ENCODE results near the gene CBY1. TPM values are rescaled to one million over a fixed set of nuclear protein-coding genes. Genes with fewer than 3 reads are reported as not detected.
A peak's percentile ranks its signal among the peaks of the same experiment; 100 is the strongest.

CBY1 gene
- total RNA-seq (10 to 100 TPM; 23.6 to 47.8 (median 39.3) TPM), polyA plus RNA-seq (10 to 100 TPM; 33.6 to 35.6 (median 34.7) TPM)

DNA sequence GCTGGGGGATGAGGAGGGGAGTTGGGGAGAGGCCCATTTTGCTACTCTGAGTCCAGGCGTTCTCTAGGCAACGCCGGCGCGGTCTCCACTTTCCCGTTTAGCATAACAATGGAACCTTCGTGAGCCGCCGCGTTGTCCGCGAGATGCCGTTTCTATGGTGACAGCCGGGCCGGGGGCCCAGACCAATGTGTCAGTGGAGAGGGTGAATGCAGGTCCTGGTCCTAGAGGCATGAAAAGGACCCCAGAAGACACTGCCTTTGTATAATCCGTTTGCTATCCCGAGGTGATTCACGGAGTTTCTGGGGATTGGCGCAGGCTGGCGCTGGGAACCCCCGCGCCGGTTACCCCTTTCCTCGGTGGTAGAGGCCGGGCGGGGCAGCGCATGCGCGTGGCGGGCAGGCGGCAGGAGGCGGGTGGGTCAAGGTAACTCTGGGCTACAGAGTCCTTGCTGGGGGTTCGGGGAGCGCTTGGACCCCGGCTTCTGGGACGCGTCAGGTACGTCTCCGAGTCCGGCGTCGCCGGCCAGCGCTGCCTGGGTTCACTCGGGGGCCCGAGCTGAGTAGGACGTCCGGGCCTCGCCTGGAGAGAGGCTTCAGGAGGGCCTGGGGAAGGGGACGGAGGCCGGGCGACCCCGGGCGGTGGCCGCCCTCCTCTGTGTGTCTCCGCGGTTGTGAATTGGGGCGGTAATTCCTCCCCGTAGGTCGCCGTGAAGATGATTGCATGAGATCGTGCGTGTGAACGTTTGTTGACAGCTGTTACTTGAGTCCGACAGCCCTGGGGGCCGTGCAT, at the start of gene CBY1, which contains the start of gene FAM227A:
Gene CBY1, plus strand, starts transcription at position 383 of the 789 bp plus-strand sequence. CDS start 11,417 bp downstream, outside the sequence.
Gene FAM227A, minus strand, starts transcription at position 137 of the 789 bp plus-strand sequence. CDS start 6,224 bp downstream, outside the sequence.
- Histone ChIP-seq H3K4me1 (peaks cover 0 to 25% (median 21%) of the 10 kb centered on the region in 4 donors), H3K4me3 (peak within 1 kb of the TSS; percentile 78 to 98 (median 90)), H3K9me3 (no peaks in the 10 kb centered on the region), H3K36me3 (peaks cover 0 to 8% (median 3%) of the 10 kb centered on the region in 4 donors), H3K27ac (peak within 1 kb of the TSS; percentile 81 to 87 (median 87)), H3K27me3 (no peaks in the 10 kb centered on the region)
- TF ChIP-seq, protein P1, sequence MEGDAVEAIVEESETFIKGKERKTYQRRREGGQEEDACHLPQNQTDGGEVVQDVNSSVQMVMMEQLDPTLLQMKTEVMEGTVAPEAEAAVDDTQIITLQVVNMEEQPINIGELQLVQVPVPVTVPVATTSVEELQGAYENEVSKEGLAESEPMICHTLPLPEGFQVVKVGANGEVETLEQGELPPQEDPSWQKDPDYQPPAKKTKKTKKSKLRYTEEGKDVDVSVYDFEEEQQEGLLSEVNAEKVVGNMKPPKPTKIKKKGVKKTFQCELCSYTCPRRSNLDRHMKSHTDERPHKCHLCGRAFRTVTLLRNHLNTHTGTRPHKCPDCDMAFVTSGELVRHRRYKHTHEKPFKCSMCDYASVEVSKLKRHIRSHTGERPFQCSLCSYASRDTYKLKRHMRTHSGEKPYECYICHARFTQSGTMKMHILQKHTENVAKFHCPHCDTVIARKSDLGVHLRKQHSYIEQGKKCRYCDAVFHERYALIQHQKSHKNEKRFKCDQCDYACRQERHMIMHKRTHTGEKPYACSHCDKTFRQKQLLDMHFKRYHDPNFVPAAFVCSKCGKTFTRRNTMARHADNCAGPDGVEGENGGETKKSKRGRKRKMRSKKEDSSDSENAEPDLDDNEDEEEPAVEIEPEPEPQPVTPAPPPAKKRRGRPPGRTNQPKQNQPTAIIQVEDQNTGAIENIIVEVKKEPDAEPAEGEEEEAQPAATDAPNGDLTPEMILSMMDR (IDR thresholded peaks at IDR 0.05), result no peak
- TF ChIP-seq EP300 (IDR thresholded peaks at IDR 0.05), result no peak
- peak; percentile 67 to 88 (median 86) for TF ChIP-seq POLR2AphosphoS5 (IDR thresholded peaks at IDR 0.05)
- TF ChIP-seq POLR2A (IDR thresholded peaks at IDR 0.05), result peak; percentile 31 to 64
- peak; percentile 92 for DNase-seq
- intact Hi-C loops (cut with DNase I), result no loop called here
- WGBS, 2 donors, result 0% methylated on average over 66 of the region's 66 CpGs

DNA sequence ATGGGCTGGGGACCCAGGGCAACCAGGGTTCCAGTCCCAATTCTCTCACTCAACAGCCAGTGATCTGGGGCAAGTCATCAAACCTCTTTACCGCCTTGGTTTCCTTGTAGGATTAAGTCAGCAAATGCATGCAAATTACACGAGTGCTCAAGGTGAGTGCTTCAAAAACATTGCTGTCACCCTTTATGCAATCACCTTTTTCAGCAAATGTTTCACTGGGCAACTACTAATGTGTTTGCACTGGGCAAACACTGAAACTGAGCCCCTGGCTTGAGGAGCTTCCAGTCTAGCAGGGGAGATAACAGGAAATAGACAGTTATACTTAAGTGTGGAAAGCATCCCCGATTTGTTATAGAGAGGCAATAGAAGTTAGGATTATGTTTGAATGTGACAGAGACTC, 48.8 kb upstream of the CBY1 start:
- DNase-seq, result no peak
- intact Hi-C loops (cut with DNase I), result no loop called here

DNA sequence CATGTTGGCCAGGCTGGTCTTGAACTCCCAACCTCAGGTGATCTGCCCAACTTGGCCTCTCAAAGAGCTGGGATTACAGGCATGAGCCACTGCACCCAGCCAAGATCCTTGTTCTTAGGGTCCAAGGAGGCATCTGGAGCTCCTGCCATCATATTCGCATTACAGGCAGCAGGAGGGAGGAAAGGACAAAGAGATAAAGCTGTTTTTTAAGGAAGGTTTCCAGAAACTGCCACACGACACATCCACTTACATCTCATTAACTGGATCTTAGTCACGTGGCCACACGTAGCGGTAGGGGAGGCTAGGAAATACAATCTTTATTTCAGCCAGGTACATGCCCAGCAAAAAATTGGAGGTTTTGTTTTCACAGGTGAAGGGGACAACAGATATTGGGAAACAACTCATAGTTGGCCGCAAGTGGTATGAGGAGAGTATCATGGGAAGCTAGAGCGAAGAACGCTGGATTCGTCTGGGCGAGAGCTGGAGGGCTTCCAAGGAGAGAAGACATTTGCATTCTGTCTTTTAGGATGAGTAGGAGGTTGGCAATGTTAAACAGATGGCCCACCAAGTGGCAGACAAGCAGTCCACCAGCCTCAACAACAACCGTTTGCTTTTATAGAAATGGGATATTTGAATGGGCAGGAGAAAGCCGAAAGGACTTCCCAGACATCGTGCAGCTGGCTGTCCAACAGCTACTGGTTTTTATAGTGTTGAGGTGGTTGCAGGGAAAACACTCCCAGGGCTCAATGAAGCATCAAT, 47.3 kb upstream of the CBY1 start:
- H3K4me1 ChIP-seq, result peaks cover 0 to 12% (median 4%) of the 10 kb centered on the region in 4 donors
- H3K27ac ChIP-seq, result no peak overlapping the region
- intact Hi-C loops (cut with DNase I), result no loop called here
- H3K4me3 ChIP-seq, result no peak overlapping the region
- H3K27me3 ChIP-seq, result no peaks in the 10 kb centered on the region
- H3K9me3 ChIP-seq, result no peaks in the 10 kb centered on the region
- no peak for TF ChIP-seq POLR2A (IDR thresholded peaks at IDR 0.05)
- no peak for TF ChIP-seq EP300 (IDR thresholded peaks at IDR 0.05)
- TF ChIP-seq POLR2AphosphoS5 (IDR thresholded peaks at IDR 0.05), result no peak
- WGBS, 2 donors, result 88 to 94% methylated on average over 13 of the region's 13 CpGs
- DNase-seq, result no peak
- no peaks in the 10 kb centered on the region for H3K36me3 ChIP-seq

More for the DNA sequence above, 48.8 kb upstream of the CBY1 start:
- Histone ChIP-seq H3K9me3 (no peaks in the 10 kb centered on the region), H3K4me3 (no peak overlapping the region), H3K36me3 (no peaks in the 10 kb centered on the region), H3K4me1 (peaks cover 0 to 10% (median 4%) of the 10 kb centered on the region in 4 donors), H3K27me3 (no peaks in the 10 kb centered on the region), H3K27ac (no peak overlapping the region)
- TF ChIP-seq POLR2AphosphoS5 (IDR thresholded peaks at IDR 0.05) (no peak), EP300 (IDR thresholded peaks at IDR 0.05) (no peak), POLR2A (IDR thresholded peaks at IDR 0.05) (no peak)
- TF ChIP-seq, protein P1 (IDR thresholded peaks at IDR 0.05), result no peak
- 87 to 89% methylated on average over 3 of the region's 3 CpGs for WGBS, 2 donors

DNA sequence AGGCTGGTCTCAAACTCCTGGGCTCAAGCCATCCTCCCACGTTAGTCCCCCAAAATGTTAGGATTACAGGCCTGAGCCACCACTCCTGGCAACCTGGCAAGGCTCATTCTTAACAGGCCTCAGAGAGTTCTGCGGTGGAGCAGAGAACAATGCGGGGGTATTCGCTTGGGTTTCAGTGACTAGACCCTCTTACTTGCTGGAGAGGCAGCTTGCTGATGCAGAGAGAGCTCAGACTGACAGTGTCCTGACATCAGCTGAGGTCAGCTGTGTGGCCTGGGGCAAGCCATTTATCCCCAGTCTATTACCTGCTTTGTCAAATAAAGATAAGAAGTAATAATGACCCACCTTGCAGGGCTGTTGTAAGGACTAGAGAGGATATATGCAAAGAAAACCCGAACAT, 46.2 kb upstream of the CBY1 start:
- no peaks in the 10 kb centered on the region for H3K27me3 ChIP-seq
- peaks cover 0 to 21% (median 11%) of the 10 kb centered on the region in 4 donors for H3K4me1 ChIP-seq
- DNase-seq, result no peak
- H3K4me3 ChIP-seq, result no peak overlapping the region
- no peak overlapping the region for H3K27ac ChIP-seq
- TF ChIP-seq EP300 (IDR thresholded peaks at IDR 0.05), result no peak
- no peak for TF ChIP-seq POLR2A (IDR thresholded peaks at IDR 0.05)
- TF ChIP-seq, protein P1 (IDR thresholded peaks at IDR 0.05), result no peak
- no peak for TF ChIP-seq POLR2AphosphoS5 (IDR thresholded peaks at IDR 0.05)
- intact Hi-C loops (cut with DNase I), result no loop called here
- H3K36me3 ChIP-seq, result no peaks in the 10 kb centered on the region
- 96 to 97% methylated on average over 5 of the region's 5 CpGs for WGBS, 2 donors
- H3K9me3 ChIP-seq, result no peaks in the 10 kb centered on the region

DNA sequence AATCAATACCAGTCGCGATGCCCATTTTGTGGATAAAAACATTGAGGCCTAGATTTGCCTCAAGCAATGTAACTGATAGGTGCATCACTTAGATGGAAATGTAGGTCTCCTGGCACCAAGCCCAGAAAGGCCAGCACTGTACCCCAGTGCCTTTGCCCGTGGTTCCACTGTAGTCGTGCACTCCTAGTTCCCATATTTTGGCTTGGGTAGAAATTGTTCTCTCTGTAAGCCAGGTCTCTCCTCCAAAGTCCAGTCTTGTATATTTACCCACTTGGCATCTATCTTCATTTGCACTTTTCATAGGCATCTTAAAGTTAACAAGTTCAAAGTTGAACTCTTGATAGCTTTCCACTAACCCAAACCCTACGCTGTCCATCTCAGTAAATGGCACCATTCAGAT, 44.9 kb upstream of the CBY1 start:
- intact Hi-C loops (cut with DNase I), result no loop called here

More for the DNA sequence above, 44.9 kb upstream of the CBY1 start:
- no peak for DNase-seq
- H3K27ac ChIP-seq, result no peak overlapping the region
- WGBS, 2 donors, result 95% methylated on average over 5 of the region's 5 CpGs
- H3K36me3 ChIP-seq, result no peaks in the 10 kb centered on the region
- no peaks in the 10 kb centered on the region for H3K27me3 ChIP-seq
- no peaks in the 10 kb centered on the region for H3K9me3 ChIP-seq
- TF ChIP-seq POLR2AphosphoS5 (IDR thresholded peaks at IDR 0.05) (no peak), EP300 (IDR thresholded peaks at IDR 0.05) (no peak), POLR2A (IDR thresholded peaks at IDR 0.05) (no peak)
- TF ChIP-seq, protein P1 (IDR thresholded peaks at IDR 0.05), result no peak
- H3K4me3 ChIP-seq, result no peak overlapping the region
- peaks cover 0 to 16% (median 9%) of the 10 kb centered on the region in 4 donors for H3K4me1 ChIP-seq
